Stomach (tissue), 4 donors: ENCODE measurements around the gene ASTN2.

Experiments used
- POLR2A ChIP-seq, 4 donors: fragments of 450-650 bp; IDR thresholded peaks; one replicate each; pipeline ENCODE4 v1.6.1; 2016; ENCODE audit warnings: antibody characterized with exemption in 4 of 4, control low read depth in 2 of 4, mild to moderate bottlenecking in 1 of 4, moderate library complexity in 1 of 4
- TF ChIP-seq, protein P1 (sequence below), 7 experiments: fragments of 450-650 bp in 4 of 7; fragments of 200-600 bp in 3 of 7; sonication (generic) in 3 of 7; IDR thresholded peaks; one replicate each; pipeline ENCODE4 v1.5.1; 2016 to 2019; ENCODE audit warnings: antibody characterized with exemption in 7 of 7, control low read depth in 2 of 7, mild to moderate bottlenecking in 1 of 7

DNA sequence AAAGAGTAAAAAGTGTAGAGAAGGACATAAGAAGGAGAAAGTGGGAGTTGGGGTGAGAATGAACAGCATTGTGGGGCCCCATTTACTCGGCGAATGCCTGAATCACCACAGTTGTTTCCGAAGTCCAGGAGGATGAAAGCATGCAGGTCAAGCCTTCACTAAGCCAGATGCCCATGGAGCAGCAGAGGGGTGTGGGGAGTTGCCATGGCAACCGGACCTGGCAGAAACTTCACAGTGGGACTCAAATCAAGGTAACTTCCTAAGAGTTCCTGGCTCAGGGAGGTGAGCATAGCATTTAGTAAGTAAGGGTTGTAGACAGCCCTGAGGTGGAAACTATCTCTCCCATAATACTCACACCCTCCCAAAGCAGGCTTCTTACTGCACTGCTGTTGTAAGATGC, 370.6 kb downstream of the ASTN2 start:
- TF ChIP-seq, protein P1, sequence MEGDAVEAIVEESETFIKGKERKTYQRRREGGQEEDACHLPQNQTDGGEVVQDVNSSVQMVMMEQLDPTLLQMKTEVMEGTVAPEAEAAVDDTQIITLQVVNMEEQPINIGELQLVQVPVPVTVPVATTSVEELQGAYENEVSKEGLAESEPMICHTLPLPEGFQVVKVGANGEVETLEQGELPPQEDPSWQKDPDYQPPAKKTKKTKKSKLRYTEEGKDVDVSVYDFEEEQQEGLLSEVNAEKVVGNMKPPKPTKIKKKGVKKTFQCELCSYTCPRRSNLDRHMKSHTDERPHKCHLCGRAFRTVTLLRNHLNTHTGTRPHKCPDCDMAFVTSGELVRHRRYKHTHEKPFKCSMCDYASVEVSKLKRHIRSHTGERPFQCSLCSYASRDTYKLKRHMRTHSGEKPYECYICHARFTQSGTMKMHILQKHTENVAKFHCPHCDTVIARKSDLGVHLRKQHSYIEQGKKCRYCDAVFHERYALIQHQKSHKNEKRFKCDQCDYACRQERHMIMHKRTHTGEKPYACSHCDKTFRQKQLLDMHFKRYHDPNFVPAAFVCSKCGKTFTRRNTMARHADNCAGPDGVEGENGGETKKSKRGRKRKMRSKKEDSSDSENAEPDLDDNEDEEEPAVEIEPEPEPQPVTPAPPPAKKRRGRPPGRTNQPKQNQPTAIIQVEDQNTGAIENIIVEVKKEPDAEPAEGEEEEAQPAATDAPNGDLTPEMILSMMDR (IDR thresholded peaks at IDR 0.05): no peak
- TF ChIP-seq POLR2A (IDR thresholded peaks at IDR 0.05): no peak
